ENCODE data around the gene TNFRSF13B.

Gene TNFRSF13B

DNA sequence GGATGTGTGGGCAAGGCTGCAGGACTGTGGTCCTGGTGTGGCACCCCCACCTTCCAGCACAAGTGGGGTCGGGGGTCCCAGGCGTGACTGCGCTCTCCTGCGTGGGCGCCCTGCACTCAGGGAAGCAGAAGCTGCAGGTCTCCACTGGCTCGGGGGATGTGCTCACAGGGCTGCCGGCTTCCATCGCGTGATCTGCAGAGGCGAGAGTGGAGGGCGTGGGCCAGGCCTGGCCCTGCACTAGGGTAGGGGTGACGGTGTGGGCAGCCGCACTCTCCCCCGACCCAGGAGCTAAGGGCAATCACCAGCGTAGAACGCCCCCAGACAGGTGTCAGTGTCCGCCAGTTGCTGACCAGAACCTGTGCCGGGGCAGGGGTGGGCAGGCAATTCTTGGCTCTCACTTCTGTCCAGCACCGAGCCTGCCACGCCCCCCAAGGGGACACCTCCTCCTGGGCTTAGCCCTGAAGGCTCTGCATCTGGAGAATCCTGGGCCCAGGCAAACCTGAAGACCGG lies 32.3 kb downstream of the TNFRSF13B start:
- DNase-seq (ENCODE audit: low read depth in 2 of 3, low spot score in 1 of 3): no peak

DNA sequence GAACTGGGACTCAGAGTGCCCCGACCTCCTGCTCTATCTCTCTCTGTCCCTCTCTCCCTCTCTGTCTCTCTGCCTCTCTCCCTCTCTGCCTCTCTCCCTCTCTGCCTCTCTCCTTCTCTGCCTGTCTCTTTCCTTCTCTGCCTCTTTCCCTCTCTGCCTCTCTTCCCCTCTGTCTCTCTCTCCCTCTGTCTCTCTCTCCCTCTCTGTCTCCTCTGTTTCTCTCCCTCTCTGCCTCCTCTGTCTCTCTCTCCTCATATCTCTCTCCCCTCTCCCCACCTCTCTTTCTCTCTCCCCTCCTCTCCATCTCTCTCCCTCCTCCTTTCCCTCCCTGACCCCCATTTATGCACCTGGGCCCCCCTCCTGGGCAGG lies 32.7 kb downstream of the TNFRSF13B start:
- no peak for DNase-seq (ENCODE audit: low read depth in 2 of 3, low spot score in 1 of 3)

DNA sequence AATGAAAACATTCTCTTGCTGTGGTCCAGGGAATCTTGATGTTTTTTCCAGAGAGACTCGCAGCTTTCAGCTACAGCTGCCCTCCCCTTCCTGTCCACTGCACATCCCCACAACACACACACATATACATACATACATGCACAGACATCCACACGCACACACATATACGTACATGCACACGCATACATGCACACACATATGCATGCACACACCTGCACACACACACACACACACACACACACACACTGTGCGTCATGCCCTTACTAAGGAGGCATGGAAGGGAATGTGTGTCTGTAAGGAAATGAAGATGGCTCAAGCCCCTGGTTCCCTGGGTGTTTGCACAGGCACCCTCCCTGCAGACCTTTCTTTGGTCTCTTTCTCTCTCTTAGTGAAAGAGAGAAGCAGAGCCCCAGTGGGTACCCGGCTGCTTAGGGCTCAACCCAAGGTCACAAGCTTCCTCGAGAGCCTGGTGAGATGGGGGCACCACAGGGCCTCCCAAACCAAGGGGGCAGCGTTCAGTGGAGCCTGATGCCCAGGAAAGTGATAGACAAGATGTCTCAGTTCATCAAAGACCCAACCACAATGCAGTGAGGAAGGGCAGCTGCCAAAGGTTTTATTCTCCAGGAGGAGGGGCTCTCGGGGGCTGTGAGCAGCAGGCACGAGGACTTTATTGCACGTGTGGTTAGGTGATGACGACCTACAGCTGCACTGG lies 33.3 kb downstream of the TNFRSF13B start:
- no peak for DNase-seq (ENCODE audit: low read depth in 2 of 3, low spot score in 1 of 3)

DNA sequence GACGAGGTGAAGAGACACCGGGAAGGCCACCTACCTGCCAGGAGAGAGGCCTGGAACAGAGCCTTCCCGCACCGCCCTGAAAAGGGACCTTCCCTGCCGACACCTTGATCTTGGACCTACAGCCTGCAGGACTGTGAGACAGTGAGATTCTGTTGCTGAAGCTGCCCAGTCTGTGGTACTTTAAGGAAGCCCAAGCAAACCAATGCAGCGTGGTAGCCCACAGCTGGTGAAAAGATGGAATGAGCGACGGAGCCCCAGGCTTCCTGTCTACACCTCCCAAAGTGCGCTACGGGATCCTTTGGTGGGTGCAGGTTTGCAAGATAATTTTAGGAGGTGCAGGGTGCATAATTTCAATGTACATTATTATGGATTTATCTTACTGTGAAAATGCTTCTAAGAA lies 33.9 kb downstream of the TNFRSF13B start:
- no peak for DNase-seq (ENCODE audit: low read depth in 2 of 3, low spot score in 1 of 3)

DNA sequence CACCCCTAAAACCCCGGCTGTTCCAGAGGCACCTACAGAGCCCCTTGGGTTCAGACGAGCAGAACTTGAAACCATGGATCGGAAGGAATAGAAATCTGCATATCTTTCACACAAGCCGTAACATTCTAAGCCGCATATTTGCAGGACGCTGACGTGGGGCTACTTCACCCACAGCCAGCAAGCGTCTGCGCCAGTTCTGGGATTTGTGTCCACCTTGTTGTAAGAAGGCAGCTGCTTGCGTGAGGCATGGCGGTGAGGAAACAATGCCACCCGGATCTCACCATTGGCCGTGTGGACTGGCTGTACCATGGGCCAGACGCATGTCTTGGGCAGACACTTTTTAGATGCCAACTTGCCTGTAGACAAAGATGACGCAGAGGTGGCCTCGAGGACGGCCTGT lies 34.5 kb downstream of the TNFRSF13B start:
- DNase-seq (ENCODE audit: low read depth in 2 of 3, low spot score in 1 of 3): no peak

DNA sequence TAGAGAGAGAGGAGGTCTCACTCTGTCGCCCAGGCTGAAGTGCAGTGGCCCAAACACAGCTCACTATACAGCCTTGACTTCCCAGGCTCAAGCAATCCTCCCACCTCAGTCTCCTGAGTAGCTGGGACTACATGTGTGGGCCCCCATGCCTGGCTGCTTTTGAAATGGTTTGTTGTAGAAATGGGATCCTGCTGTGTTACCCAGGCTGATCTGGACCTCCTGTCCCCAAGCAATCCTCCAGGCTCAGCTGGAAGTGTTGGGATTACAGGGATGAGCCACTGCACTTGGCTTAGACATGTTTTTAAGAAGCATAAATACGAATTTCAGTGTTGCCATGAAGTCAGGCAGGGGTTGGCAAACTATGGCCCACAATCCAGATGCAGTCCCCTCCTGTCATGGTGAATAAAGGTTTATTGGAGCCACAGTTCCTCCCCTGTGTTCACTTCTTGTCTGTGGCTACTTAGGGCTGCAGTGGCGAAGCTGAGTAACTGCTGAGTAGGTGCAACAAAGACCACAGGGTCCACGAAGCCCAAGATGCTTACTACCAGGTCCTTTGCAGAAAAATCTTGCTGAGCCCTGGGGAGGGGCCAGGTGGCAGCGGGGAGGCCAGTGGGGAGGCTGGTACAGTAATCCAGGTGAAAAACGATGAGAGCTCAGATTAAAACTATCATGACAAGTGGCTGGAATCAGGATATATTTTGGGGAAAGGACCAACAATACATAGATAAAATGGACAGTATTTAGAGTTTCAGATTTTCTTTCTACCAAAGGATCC lies 35.2 kb downstream of the TNFRSF13B start:
- no peak for DNase-seq (ENCODE audit: low read depth in 2 of 3, low spot score in 1 of 3)

DNA sequence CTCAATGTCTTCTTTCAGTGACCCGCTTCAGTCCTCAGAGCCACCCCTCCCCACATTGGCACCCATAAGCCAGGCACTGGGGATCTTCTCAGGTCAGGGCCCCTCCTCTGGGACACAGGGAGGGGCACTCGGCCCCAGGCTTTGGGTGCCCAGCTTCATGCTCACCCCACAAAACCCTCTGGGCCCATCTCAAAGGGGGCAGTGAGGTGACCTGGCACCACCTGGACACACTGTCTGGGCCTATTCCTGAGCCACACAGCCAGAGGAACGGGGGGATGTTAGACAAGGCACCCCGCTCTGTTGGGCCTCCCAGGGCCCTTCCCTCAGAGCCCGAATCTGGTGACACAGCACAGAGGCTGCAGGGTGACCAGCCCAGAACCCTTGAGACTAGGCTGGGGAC lies 36.1 kb downstream of the TNFRSF13B start:
- no peak for DNase-seq (ENCODE audit: low read depth in 2 of 3, low spot score in 1 of 3)

DNA sequence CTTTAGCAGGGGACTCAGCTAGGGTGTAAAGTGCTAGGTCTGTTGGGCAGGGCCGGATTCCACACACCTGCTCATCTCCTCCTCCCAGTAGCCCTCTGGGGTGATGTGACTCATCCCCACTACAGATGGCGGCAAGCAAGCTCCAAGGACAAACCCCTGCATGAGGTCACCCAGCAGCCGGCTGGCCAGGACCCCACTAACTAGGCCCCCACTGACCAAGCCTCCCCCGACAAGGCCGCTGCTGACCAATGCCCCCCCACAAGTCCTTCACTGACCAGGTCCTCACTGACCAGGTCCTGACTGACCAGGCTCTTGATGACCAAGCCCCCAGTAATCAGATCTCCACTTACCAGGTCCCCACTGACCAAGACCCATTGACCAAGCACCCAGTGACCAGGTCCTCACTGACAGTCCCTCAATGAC lies 36.7 kb downstream of the TNFRSF13B start:
- no peak for DNase-seq (ENCODE audit: low read depth in 2 of 3, low spot score in 1 of 3)

DNA sequence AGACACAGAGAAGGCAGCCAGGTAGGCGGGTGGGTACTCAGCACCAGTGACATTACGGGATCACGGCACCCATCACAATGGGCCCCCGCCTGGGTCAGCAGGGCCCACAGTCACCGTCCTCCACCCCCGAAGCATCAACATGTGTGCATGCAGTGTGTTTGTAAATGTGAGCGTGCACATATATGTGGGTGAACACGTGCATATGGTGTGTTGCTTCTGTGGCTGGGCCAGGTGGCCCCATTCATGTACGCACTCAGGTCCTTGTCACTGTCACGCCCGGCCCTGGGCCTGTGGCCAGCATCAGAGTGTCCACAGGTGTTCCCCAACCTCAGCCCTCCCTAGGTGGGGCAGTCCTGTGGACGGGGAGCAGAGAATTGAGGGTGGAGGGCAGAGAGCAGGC lies 37.1 kb downstream of the TNFRSF13B start:
- no peak for DNase-seq (ENCODE audit: low read depth in 2 of 3, low spot score in 1 of 3)

DNA sequence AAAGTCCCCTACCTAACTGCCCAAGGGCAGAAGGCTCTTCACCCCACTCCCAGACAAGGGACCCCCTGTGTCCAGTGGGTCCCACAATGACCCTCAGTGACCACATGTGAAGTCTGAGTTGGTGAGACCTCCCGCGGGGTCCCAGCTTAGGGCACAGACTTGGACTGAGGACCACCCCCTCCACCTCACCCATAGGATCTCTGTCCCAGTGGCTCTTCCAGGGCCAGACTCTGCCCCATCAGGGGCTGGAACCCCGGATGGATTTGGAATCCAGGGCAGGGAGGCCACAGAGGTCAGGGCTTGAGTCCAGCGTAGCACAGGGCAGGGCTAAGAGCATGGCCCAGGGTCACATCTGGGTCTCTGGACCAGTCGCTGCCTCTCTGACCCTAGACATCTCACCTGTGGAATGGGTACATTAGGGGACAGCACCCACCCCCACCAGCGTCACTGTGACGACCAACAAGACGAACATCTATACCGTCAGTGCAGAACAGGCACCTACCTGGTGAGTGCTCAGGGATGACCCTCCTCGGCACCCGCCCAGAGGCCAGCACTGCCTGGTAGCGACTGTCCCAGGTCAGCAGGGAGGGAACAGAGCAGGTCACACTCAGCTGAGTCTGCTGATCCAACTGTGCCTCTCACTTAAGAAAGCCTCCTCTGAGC lies 37.7 kb downstream of the TNFRSF13B start:
- no peak for DNase-seq (ENCODE audit: low read depth in 2 of 3, low spot score in 1 of 3)

DNA sequence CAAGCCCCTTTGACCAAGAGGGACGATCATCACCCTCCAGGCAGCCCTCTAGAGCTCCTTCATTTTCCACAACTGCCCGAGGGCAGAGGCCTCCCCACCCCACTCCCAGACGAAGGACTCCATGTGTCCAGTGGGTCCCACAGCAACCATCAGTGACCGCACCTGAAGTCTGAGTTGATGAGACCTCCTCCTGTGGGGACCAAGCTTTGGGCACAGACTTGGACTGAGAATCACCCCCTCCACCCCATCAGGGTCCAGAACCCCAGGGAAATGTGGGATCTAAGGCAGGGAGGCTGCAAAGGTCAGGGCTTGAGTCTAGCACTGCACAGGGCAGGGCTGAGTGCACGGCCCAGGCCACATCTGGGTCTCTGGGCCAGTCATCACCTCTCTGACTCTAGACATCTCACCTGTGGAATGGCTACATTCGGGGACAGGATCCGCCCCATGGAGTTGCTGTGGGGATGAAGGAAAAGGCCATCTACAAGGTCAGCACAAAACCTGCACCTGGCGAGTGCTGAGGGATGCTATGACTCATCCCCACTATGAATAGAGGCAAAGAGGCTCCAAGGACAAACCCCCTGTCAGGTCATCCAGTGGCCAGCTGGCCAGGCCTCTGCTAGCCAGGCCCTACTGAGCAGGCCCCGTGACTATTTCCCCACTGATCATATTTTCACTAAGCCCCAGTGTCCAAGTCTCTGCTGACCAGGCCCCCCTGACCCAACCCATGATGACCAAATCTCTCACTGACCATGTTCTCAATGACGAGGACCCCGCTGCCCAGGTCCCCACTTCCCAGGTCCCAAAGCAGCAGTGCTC lies 38.4 kb downstream of the TNFRSF13B start:
- no peak for DNase-seq (ENCODE audit: low read depth in 2 of 3, low spot score in 1 of 3)

DNA sequence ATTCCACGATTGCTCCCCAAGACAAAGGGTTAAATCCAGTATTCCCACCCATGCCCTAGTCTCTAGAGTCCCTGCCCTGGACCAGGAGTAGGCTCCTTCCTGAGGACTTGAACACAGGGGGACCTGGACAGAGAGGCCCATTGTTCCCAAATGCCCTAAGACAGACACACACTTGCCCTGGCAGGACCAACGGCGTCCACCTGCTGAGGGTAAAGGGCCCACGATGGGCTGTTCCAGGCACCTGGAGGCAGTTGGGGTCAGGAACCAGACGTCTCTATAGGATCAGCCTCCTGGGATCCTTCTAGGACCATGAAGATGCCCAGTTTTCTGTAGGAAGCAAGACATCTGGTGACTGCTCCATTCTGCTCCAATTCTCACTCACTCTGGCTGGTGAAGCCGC lies 39.3 kb downstream of the TNFRSF13B start:
- DNase-seq (ENCODE audit: low read depth in 2 of 3, low spot score in 1 of 3): no peak

DNA sequence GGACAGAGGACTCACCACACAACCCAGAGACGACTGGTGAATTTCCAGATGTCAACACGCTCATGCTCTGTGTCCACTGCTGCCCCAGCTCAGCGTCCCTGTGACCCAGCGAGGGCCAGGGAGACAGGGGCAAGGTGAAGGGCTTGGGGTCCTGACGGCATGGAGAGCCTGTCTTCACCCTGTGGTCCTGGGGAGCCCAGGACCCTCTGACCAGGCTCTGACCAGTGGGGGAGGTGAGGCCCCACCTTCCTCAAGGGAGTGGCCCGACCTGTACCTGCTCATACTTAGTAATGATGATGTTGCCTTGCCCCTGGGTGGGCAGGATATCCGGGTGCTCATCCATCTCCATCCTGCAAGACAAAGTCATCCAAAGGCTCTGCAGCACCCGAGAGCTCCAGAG lies 39.8 kb downstream of the TNFRSF13B start:
- DNase-seq (ENCODE audit: low read depth in 2 of 3, low spot score in 1 of 3): no peak

DNA sequence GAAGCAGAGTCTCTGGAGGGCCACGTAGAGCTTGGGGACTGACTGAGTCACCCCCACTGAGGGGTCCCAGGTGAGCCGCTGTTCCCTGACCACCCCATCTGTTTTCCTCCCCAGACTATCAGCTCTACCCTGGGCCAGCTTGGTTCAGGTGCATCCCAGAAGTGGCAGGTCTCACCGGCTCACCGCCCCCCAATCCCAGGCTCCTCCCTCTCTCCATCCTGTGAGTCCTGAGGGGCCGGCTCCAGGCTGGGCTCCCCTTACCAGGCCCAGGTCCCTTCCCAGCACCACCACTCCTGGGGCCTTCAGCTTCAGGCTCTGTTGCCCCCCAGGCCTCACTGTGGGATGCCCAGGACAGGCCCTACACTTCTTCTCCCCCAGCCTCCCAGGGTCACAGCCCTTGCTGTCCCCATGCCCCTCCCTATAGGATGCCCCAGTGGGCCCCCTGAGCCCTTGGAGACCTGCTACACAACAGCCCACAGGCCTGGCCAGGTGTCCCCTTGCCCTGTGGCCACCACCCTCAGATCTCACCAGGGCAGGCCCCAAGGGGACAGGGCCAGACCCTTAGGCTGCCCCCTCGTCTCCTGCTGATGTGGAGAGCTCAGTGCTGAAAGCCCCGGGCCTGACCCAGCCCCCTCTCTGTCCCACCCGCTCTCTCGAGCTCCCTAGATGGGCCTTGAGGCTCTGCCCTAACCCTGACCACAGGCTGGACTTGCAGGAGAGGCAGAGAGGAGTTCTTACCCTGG lies 40.4 kb downstream of the TNFRSF13B start:
- no peak for DNase-seq (ENCODE audit: low read depth in 2 of 3, low spot score in 1 of 3)

DNA sequence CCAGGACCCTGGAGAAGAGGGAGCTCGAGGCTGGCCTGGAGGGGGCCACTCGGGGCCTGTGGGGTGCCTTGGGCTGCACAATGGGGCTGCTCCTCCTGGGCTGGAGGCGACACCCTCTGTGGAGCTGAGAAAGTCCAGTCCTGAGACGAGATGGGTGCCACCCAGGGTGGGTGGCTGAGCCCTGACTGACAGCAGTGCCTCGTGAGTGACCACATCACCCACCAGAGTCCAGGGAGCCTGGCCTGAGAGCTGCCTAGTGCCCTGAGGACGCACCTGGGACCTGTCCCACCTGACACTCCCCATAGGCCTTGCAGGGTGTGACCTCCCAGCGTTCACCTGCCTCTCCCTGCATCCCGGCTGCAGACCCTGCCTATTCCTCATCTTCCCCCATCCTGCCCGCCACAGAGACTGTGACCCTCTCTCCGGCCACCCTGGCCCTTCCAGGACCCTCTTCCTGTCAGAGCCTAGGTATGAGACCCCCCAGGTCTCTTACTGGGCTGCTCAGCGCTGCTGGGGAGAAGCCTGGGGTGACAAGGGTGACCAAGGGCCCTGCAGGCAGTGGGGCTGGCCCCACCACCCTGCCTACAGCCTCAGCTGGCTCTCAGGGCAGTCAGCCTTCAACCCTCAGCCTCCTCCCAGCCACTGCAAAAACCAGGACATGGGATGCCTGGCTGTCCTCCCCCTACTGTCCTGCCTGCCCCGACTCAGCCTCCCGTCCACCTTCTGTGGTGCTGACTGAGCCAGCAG lies 41.2 kb downstream of the TNFRSF13B start:
- DNase-seq (ENCODE audit: low read depth in 2 of 3, low spot score in 1 of 3): no peak

DNA sequence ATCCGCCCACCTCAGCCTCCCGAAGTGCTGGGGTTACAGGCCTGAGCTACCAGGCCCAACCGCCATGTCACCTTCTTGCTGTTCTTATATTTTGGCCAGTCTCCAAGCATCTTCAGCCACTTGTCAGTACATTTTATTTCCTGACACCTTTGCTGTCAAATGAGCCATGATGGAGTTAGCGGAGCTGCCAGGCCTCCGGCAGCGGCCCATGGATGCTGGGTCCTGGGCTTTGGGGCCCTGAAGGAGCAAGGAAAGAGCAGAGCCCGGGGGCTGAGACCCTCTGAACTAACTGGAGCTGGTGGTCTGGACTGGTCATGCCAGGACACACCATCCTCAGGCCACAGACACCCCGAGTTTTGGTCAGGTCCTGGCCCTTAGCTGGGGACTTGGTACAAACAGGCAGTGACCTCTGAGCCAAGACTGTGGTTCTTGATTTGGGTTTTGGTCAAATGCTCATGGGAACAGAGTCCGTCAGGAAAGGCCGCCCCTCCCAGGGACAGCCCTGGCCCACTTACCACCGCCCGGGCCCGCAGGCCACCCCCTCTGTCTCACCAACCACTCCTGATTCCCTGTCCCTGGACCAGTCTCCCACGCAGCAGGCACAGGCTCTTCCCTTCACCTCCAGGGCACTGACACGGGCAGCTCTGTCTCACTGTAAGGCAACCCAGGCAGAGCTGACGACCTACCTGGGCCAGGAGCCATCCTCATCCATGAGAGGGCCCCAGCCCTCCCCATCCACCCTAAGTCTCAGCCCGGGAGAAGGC lies 42.0 kb downstream of the TNFRSF13B start:
- DNase-seq (ENCODE audit: low read depth in 2 of 3, low spot score in 1 of 3): no peak

DNA sequence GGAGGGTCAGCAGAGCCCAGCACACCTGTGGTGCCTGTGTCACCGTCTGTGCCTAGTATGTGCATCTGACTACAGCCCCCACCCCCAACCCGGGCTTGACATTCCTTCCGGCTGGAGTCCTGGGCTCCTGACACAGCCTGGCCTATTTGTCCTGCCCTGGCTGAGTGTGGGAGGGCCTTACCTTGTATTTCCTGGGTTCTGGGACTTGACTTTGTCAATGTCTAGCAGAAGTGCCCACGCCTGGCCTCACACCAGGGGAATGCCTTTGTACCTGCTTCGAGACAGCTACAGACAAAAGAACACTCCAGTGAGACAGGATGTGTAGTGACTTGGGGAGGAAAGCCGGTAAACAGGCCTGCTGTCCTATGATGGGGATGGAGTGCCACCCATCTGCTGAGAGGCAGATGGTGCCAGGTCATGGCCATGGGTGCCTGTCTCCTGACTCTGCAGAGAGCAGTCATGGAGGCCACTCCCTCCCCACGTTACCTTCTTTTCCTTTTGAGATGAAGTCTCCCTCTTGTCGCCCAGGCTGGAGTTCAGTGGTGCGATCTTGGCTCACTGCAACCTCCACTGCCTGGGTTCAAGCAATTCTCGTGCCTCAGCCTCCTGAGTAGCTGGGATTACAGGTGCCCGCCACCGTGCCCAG lies 42.8 kb downstream of the TNFRSF13B start:
- DNase-seq (ENCODE audit: low read depth in 2 of 3, low spot score in 1 of 3): no peak

DNA sequence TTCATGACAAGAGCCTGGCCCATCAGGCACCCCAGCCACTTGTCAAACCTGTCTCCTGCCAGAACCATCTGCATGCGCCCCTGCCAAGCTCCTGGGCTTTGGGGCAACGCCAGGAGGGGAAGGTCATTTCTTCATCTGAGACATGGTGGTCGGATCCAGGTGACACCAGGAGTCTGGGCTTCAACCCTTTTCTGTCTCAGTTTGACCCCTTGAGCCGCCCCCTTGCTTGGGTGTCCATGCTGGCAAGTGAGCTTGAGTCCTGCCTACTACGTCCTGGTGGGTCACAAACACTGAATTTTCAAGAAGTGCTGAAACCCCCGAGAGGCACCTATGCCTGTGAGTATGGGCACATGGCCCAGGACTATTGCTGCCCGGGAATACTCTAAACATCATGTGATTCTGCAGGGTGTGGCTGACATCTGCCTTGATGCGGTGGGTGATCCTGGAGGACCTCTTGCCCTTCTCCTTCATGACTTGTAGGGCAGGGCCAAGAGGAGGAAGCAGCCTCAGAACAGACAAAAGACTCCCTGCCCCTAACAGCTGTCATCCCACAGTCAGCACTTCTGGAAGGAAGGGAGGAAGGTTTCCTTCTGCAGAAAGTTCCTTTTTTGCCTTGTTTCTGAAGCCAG lies 43.4 kb downstream of the TNFRSF13B start:
- DNase-seq (ENCODE audit: low read depth in 2 of 3, low spot score in 1 of 3): no peak

All from stimulated activated CD4-positive, alpha-beta T cell treated with anti-CD3 and anti-CD28 coated beads, Interleukin-12 subunit alpha, Interleukin-12 subunit beta, amount 100 ng/mL, for 48 hours (primary cell).